Activated CD4-positive, CD25-positive, alpha-beta regulatory T cell treated with anti-CD3 and anti-CD28 coated beads, Interleukin-2, amount 50 U/mL, for 72 hours (primary cell): ENCODE data around the gene UBTD1.
"Not testable (repeated sequence)": the region's sequence is repeated elsewhere in the genome, so short reads cannot be mapped to it uniquely, and the experiment has no call there.

Source experiments
- DNase-seq: peaks from one replicate; pipeline ENCODE4 v3.0.0; 2021

The UBTD1 gene

DNA sequence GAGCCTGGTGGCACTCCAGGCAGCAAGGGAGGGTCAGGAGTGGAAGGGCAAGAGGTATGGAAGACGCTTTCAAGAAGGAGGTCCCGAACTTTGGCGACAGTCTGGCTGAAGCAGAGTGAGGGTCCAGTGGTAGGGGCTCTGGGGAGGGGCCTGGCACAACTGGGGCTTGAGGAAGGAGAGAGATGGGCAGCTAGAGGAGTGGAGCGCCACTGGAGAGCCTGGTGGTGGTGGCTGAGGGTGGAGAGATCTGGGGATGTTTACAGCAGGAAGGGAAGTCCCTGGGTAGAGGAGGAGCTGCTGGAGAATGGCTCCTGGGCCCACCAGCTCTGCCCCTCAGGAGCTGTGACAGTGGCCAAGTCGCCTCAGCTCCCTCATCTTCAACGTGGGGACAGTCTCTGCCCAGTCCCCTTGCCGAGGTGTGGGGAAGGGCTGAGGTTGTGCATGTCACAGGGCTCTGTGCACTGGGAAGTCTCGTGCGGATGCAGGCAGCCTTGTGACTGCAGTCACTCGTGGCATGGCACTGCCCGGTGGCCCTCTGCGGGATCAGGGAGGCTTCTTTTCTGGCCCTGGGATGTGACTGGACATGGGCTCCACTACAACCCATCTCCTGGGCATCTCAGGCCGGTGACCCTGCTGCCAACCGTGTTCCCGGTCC lies 18.5 kb downstream of the UBTD1 start:
- DNase-seq: no peak

DNA sequence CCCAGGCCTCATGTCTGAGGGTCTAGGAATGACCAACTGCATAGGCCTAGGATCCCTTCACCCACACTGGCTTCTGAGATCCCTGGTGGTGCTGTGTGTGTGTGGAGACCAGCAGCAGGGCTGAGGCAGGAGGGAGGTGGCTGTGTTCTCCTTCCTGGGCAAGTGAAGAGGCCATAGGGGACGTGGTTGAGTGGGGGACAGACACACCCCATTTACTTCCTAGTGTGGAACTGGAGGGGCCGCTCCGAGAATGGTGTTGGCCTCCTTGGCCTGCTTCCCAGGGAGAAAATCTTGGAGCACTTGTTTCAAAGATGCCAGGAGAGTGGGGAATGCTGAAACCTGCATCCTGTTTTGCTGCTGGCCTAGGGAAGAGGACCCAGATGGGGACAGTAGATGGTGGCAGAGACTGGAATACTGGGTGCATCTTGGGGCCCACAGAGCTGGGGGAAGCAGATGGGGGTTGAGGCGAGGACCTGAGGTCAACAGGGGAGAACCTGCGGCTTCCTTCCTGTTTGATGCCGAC lies 19.1 kb downstream of the UBTD1 start:
- no peak for DNase-seq

DNA sequence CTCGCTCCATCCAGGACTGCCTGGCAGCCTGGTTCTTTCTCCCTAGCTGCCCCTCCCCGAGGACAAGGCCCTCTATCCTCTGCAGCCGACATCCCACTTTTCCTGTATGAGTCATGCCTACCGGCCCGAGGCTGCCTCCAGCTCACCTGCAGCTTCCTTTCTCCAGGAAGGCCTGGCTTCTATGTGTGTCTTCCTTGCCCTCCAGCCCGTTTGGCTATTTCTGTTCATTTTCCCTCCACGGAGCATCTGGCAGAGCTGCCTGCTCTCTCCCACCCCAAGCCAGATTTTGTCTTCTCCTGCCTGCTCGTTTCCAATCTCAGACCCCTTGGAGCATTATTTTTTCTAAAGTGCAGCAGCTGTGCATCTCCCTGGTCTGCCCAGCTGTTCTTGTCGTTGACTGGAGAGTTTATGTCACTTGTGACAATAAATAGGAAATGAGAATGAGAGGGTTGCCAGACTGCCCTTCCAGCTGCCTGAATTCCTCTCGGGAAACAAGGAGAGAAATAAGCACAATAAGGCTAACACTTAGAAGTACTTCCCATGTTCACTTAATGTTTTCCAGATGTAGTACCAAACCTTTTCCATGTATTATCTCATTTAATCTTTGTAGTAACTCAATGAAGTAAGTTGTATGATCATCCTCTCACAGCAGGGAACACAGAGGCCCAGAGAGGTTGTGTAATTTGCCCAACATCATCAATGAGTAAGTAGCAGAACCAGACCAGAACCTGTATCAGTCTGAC lies 19.7 kb downstream of the UBTD1 start:
- DNase-seq: no peak

DNA sequence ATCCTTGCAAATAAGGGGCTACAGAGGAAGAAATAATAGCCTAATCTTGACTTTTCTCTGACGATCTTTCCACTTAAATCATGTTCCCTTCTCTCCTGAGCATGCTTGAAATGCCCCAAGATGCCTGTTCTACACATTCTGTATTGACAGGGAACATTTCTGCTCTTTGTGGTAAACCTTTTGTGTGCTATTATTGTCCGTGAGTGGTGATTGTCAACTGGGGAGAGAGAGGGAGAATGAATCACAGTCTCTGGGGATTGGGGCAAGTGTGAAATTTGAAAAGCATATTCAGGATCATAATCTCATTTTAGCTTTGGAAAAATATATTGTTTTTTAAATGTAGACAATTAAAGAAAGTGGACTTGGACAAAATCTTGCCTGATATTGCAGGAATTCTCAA lies 20.6 kb downstream of the UBTD1 start:
- DNase-seq: no peak

DNA sequence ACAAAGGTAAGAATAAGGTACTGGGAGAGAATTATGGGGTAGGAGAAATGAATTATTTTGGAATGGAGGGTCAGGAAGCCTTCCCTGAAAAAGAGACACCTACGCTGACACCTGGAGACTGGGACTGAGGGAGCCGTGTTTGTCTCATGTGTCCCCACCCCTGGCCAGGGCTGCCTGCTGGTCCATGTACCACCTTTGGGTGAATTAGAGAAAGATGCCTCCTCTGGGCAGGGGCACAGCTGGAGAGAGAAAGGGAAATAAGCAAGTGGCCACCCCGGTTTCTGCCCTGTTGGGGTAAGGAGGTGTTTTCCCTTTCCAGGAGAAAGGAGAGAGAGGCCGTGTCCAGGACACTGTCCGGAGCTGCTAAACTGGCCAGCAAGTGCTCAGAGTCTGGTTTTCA lies 21.8 kb downstream of the UBTD1 start:
- DNase-seq: no peak

DNA sequence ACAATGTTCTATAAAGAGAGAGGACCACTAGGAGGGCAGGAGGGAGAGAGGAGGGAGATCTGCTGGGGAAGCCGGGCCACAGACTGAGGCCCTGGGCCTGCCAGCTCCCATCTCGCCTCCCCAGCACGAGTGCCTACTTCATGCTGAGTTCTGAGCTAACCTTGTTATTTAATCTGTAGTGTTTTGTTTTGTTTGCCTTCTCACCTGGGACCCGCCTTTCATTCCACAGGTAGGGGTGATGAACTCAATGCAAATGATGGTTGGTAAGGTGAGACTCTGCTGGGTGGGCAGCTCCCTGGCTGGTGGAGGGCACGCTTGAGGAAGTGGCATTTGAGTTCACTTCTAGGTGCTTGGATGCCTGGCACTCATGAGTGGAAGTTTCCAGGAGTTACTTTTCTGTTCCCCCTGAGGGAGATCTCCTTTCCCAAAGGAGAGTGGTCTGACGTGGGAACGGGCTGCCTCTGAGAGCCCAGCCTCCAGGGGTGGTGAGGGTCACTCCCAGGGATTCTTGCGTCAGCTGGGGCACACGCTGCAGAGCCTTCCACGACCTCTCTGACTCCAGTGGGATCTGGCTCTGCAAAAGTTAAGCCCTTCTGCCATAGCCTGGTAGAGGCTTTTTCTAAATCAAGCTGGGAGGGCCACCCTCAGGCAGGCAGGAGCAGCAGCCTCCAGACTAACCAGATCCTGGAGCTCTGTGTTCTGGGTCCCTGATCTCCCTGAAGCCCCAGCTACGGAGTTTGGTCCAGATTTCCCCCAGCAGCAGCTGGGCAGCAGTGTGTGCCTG lies 22.4 kb downstream of the UBTD1 start:
- DNase-seq: no peak

DNA sequence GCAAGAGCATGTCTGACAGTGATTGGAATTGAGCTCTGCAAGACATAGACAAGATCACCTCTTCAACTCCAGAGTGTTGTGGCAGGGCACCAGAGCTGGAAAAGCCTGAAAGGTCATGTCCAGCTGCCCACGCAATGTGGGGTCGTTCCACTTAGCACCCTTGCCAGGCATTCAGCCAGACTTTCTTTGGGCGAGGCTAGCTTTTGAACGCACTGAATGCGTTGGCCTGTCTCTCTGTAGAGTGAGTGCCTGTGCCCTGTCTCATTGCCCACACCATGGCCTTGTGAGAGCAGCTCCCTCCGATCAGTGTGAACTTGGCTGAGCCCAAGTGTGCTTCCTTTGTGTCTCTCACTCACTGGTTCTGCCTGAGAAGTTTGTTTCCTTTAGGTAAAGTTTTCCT lies 23.3 kb downstream of the UBTD1 start:
- DNase-seq: no peak

DNA sequence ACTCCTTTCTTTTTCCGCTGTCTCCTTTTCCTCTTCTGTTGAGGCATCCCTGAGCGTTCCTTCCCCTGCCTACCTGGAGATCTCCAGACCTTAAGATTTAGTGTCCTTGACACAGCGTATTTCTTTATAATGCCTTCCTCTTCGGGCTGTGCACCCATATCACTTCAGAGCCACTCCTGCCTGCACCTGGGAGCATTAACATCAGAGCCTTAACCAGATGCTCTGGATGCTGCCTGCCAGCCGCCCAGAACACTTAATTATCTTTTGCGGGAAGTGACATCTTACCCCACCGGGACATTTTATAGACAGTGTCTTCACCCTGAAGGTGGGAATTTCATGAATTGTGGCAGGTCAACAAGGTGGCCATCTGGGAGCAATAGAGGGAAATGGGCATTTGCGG lies 24.2 kb downstream of the UBTD1 start:
- DNase-seq: no peak

DNA sequence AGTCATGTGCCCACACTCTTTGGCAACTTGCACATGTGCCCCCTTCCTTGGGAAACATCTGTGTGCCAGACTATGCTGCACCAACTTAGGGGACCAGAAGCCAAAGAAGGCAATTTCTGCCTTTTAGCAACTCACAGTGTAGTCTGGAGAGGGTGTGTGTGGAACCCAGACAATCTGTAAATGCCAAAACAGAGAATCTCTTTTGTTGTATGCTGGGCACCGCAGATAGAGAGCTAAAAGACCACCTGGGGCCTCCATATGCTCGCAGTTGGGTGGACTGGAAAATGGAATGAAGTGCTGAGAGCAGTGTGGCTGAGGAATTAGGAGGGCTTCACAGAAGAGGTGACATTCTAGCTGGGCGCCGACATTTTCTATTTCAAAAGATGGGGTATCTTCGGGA lies 26.4 kb downstream of the UBTD1 start:
- DNase-seq: no peak

DNA sequence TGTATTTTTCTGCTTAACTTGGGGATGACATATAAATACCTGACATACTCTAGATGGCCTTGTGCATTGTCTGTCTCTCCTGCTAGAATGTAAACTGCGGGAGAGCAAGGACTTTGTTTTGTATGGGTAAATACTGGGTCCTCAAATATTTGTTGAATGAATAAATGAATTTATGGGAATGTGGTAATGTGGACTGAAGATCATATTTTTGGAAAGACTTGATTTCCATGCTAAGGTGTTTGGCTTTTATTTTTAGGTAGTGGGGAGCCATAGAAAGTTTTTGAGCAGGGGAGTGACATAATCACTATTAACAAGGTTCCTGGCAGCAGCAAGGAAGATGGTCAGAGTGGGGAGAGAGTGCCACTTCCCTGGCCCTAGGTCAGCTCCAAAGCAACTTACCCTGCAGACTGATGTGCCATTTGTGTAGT lies 27.0 kb downstream of the UBTD1 start:
- DNase-seq: no peak

DNA sequence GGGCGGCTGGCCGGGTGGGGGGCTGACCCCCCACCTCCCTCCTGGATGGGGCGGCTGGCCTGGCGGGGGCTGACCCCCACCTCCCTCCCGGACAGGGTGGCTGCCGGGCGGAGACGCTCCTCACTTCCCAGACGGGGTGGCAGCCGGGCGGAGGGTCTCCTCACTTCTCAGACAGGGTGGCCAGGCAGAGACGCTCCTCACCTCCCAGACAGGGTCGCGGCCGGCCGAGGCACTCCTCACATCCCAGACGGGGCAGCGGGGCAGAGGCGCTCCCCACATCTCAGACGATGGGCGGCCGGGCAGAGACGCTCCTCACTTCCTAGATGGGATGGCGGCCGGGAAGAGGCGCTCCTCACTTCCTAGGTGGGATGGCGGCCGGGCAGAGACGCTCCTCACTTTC lies 30.2 kb downstream of the UBTD1 start:
- DNase-seq: not testable (repeated sequence)

DNA sequence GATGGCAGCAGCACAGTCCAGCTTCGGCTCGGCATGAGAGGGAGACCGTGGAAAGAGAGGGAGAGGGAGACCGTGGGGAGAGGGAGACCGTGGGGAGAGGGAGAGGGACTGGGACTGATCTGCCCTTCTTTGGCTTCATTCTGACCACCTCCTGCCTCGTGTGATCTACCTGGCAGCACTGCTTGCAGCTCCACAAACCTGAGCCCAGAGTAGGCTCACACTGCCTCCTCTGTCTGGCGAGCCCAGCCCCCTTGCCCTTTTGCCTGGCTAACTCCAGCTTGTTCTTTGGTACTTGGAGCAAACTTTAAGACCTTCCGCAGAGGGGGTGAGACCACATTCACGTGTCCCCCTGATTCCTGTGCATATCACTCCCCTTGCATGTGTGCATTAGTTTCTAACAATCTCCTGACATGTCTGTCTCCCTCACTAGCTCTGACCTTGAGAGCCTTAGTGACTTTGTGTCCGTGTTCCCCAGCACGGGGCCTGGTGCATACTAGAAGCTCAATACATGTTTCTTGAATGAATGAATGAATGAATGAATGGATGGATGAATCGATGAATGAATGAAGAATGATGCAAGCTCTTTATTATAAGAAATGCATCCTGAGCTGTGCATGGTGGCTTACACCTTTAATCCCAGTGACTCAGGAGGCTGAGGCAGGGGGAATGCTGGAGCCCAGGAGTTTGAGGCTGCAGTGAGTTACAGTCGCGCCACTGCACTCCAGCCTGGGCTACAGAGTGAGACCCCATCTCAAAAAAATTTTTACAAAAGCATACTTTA lies 31.2 kb downstream of the UBTD1 start:
- no peak for DNase-seq

DNA sequence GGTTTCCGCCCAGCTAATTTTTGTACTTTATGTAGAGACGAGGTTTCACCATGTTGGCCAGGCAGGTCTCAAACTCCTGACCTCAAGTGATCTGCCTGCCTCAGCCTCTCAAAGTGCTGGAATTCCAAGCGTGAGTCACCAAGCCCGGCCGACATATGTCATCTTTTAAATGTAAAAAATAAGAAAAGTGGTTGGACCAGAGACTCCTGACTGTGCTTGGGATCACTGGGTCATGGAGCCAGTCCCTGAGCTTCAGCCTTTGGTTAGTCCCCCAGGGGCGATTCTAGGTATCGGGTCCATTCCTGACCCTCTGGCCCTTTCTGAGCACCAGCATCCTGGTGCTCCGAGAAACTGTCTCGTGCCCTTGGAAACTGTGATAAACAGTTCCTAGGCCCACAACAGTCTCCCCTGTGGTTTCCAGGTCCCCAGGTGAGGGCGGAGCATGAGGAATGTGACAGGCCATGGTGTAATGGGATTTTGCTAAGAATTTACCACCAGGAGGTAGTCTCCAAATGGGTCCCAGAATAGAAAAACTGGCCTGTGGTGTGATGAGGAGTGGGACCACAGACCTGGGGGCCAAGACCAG lies 32.8 kb downstream of the UBTD1 start:
- DNase-seq: no peak

DNA sequence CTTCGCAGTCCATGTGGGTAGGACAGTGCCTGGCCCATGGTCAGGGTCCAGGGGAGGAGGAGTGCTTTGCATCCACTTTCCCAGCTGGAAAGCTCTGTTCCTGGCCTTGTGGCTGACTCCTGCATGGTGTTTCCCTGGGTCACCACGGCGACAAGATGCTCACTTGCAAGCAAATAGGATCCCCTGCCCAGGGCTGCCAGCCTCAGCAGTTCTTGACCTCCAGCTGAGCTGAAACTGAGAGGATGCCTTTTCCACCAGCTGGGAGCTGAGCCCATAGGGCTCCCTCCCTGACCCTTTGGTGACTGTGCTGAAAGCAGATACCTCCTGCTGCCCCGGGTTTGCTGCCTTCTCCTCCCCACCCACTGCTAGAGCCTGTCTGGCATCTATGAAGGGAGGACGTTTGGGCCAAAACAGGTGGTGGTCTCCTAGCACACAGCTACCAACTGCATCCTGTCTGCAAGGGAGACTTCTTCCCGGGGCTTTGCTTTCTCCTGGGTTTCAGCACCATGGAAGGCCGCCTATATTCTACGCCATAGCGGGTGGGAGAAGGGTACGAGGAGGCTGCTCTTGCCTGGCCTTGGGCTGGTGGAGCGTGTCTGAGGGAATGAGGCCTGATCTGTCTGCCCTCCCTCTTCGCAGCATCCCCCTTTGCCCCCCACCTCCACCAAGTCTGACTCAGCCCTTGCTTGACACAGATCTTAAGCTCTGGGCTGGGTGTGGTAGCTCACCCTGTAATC lies 34.4 kb downstream of the UBTD1 start:
- DNase-seq: no peak

DNA sequence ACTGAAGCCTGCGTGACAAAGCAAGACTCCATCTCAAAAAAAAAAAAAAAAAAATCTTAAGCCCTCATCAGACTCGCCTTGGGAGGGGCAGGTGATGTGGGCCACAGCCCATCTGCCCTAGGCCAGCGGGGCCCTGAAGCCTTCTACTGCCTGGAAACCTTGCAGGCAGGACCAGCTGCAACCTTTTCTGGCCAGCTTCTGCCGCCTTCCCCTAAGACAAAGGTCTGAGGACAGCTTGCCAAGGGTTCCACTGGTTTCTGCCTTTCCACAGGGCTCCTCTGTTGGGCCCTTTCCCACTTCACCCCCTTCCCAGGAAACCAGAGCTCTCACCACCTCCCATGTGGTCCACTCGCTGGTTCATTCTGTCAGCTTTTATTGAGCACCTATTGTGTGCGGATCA lies 35.2 kb downstream of the UBTD1 start:
- DNase-seq: no peak

DNA sequence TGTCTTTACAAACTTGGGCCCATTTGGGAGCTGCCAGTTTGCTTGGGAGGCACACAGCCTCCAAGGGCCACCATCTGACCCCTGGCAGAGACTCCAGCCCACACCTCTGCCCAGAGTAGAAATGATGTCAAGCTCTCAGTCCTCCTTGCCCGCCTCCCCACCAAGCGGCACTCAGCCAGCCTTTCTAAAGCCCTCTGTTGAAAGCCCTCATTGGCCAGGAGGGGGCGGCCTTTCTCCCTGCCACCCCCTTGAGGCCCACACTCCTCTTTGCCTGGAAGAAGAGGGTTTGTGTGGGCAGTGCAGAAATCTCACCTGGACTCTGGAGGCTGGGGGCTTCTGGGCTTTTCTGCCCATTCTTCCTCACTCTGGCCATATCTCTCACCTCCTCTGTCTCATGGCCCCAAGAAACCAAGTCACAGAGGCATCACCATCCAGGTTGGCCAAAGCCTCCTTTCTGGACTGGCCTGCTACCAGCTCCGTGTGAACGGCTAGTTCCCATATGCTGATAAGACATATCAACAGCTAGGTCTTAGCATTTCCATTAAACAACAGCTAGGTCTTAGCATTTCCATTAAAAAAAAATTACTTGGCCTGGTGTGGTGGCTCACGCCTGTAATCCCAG lies 36.1 kb downstream of the UBTD1 start:
- no peak for DNase-seq

DNA sequence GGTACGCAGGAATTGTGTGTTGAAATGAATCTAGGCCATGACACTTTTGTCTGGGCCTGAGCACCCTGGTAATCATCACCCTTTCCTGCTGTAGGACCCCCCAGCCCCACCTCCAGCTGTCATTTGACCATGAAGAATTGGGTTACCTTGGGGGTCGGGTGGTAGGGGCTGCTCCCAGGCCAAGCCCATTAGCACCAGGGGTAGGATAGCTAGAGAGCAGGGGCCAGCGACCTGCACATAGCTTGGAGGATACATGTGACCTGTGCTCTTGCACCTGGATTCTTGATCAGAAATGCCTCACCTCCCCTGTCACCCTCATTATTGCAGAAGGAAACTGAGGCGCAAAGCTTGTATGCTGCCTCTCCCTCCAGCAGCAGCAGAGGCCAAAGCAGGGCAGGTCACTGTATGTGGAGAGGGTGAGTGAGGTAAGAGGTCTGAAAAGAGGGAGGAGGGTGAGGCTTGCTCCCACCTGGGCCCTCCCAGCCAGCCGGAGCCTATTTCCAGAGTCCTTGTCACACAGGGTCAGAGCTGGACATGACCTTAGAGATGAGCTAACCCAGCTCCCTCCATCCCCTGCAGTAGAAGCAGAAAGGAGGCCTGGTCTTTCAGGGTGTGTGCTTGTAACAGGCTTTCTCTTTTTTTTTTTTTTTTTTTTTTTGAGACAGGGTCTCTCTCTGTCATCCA lies 38.6 kb downstream of the UBTD1 start:
- DNase-seq: no peak

DNA sequence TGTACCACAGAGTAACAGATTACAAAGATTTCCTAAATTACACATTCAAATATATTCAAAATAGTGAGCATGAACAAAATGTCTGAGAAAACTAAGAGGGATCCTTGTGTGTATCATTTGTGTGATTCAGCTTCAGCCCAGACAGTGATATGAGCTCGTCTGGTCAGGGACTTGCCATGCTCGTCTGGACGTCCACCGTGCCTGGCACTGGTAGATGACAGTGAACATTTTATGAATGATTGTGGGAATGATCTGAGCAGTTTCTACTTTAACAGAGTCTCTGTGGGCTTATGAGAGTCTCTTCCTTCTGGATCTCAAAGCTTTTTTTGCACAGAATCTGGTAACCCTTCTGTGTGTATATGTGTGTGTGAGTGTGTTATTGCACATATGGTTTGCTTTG lies 39.7 kb downstream of the UBTD1 start:
- no peak for DNase-seq

DNA sequence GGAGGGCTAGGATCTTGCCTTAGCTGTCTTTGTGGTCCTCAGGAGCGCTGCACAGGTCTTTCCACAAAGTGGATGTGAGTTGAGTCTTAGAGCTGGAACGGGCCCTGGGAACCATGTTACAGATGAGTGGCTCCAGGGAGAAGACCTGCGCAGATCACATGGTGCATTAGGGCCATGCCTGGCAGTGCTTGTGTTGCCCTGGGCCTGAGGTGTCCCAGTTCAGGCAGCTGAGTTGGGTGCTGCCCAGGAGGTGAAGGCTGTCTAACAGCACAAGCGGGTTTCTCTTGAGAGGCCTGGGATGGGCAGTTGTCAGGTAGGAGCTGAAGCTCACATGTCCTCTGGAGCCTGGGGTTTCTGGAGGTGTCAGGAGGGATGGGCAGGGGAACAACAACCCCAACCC lies 40.1 kb downstream of the UBTD1 start:
- DNase-seq: no peak

DNA sequence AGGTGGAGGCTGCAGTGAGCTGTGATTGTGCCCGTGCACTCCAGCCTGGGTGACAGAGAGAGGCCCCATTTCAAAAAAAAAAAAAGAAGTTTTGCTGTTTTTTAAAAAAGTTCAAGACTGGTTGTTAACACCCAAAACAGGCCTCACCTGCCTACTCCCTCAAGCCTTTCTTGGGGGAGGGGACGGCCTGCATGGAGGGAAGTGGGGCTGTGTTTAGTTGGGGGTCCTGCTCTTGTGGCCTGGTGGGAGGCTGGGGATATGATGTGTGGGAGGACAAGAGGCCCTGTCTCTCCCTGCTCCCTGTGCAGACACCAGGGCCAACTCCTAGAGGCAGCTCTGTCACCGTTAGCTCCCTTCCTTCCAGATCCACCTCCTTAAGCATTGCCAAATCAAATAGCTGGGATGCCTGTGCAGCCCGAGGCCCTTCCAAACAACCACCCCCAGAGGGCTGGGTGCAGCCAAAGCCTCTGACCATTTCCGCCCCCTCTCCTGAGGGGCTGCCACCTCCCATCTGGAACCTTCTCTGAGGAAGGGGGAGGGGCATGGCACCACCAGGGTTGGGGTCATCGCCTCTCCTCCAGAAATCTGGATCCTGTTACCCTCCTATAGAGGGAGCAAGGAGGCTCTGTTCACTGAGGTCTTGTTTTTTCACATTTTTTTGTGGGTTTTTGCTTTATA lies 40.9 kb downstream of the UBTD1 start:
- DNase-seq: no peak
